HTR-8/SVneo (cell line): ENCODE data around the gene HOXA5.

Source experiments
- DNase-seq: peaks from one replicate; pipeline ENCODE4 v3.0.0; 2011; ENCODE audit warnings: low spot score, mixed read lengths; ENCODE audit not compliant: insufficient read length
- FAIRE-seq: peaks from 2 replicates; lab custom pipeline; 2011; peaks lifted over from hg19 to GRCh38; lab: Jason Lieb, UNC

The HOXA5 gene

DNA sequence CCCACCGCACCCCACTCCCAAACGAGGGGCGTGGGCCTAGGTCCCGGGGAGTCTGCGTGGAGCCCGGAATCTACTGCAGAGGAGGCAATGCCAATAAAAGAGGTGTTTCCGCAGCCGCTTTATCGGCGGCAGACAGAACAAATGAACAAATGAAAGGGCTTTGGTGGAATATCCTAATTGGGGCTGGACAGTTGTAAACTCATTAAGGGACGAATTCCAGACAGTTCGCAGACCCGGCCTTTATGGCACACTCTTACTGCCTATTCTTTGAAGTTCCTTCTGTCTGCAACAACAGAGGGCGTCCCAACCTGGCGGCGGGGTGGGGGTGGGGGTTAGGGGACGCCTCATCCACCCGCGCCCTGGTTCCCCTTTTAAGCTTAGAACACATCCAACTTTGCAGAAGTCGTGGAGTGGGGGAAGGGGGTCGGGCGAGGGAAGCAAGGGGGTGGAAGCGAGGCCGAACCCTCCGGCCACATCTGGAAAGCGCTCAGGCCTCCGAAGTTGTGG is 17.8 kb upstream of the HOXA5 start:
- DNase-seq (no peak), FAIRE-seq (no peak)

DNA sequence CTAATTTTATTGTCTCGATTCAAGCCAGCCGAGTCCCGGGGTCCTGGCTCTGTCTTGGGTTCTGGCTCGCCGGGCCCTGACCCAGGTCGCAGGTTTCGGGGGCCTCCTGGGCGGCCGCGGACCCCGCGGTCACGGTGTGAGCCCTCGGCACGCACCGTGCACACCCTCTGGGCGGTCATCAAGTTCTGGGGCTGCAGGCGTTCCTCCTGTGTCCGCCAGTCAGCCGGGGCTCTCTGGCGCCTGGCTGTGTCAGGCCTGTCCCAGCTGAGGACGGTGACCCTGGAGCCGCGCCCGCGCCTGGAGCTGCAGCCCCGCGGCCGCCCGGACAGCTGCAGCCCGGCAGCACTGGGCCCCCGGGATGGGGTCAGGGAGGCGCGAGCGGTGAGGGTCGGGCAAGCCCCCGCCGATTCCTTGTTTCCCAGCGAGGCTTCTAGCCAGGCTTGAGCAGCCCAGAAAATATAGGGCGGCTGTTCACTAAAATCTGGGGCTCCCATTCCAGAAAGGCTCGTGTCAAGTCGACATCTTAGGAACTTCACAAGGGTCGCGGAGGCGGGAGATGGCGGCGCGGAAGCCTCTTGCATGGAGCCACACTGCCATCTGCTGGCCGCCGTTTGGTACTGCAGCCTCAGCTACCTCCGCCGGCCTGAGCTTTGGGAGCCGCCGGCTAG is 17.2 kb upstream of the HOXA5 start:
- FAIRE-seq (peak; percentile 72), DNase-seq (peak; percentile 76)

DNA sequence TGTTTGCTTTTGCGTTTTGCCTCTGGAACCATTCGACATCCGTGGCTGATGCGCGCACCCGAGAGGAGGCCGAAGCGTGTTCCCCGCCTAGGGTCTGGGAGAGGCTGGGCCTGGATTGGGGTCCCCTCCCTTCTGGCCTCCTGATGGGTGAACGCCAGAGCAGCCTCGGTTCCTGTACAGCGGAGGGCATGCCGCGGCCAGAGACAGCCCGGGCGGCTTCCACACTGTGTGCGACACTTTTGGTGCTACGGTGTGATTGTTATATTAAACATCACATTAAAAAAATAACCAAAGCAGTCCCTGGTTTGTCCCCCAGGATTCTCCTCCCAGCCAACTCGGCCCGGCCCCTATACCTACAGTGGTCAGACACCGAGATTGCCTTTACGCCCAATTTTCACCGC is 16.7 kb upstream of the HOXA5 start:
- FAIRE-seq (no peak), DNase-seq (no peak)

DNA sequence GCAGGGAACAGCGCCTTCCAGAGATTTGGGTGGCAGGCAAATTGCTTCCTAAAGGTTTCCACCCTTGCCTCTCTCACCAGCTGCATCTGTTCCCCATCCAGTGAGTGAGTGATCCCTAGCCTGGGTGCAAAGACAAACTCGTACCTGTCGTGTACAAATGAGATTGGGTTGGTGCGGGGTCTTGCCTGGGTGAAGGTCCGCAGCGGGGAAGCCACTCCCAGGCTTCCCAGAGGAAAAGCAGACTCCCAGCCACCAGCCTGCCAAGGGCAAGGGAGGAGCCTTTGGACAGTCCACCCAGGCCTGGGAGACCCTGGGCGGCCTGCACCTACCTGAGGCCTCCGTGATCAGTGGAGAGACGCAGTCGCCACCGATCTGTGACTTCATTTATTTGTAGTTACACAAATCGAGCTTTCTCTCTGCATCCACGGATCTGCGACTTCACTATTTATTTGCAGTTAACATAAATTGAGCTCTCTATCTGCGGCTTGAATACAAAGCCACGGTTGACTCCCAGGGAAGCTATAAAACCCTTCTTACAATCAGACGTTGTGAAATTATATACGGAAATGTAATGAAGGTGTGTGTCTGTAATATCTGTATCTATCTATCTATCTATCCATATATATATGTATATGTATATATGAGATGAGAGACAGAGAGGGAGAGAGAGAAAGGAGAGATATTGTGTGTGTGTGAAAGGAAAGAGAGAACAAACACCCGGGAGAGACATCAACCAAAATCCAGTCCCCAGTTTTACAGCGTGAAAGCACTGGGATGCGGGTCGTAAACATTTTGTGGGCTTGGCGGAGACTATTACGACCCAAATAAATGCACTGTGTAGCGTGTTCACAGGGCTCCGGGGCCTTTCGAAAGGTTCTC is 16.0 kb upstream of the HOXA5 start:
- DNase-seq (no peak), FAIRE-seq (no peak)

DNA sequence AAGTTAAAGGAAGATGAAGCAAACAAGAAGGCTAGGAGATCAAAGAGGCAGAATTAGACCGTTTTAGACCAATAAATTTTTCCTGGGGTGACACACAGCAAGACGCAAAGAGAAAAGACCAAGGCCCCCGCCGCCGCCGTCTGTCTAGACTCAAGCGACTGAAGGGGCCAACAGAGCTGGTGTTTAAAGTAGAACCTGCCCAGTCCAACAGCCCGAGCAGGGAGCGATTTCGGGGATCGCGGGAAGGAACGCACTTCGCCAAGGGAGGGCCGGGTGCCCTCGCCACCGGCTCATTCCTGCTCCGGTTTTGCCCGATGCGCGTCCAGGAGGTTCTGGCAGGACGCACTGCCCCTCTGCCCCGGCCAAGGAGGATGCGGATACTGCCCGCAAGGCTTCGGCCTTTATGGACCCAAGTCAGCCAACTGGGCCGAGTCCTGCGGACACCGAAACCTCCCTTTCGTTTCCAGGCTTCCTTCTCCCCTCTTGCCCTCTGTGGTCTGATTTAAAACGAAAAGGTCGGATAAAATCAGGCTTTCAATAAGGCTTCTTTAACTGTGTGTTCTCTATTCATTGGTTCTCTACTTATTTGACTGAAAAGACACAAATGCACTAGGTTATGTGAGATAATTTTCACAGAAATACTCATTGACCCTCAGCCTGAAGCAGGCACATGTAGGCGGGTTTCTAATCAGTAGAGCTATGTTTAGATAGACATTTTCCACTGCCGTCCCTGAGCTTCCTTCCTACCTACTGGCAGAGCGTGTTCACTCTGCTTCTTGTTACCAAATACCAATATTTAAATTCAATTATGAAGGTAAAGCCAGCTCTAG is 15.2 kb upstream of the HOXA5 start:
- FAIRE-seq, result no peak

DNA sequence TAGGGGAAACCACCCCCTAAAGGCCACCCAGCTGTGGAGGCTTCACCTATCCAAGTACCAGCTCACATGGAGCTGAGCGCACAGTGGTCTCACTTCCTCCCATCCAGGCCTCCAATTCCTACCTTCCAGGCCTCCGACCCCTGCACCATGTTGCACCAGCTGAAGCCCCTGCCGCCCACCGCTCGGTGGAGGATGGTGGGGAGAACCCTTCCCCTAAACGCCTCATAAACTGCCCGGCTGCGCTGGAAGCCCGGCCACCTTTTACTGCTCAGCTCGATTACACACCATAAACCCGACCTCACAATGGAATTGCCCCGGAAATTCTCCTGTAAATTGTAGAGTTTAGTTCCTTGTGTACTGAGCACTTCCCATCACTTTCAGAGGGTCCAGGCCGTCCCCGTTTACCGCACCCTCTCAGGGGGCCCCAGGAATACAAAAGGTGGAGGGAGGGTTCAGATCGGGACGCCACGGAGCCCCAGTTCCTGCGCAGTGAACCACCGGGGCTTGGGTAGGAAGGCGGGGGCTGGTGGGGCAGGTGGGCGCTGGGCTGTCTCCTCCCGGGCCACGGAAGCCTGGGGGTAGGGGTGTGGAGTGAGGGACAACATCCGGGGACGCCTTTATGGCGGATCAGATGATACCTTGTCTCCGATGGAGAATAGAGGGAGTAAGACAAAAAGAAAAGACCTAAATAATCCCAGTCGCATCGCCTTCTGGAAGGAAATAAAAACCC is 14.4 kb upstream of the HOXA5 start:
- no peak for FAIRE-seq
- DNase-seq, result no peak

More for the DNA sequence above, 15.2 kb upstream of the HOXA5 start:
- no peak for DNase-seq

DNA sequence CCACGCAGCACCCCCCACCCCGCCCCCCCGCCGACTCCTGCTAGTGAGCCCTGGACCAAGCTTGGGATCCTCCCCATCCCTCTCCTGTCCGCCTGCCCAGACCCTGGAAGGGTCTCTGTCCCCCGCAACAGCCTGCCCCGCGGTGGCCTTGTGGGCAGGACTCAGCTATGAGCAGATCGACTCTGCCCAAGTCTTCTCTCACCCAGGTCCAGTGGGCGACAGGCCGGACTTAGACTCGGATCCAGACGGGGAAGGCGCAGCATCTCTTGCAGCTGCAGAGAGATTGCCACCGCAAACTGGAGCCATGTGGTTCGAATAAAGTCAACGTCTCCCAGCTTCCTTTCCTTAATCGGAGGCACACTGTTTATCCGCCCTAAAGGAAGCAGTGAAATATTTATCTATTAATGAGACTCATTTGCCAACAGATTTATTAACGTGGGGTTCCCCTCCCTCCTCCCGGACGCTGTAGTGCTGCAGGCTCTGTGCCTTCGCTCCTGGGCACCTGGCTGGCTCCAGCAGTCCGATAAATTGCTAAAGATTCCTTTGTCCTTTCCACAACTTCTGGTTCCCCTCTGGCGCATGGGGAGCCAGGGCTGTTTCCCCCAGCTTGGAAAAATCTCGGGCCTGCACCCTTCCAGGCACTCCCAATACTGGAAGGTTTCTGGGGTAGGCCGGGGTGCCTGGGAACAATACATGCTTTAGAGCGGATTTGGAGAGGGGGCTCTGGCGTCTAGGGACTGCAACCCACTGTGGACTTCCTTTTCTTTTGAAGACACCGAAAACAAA is 13.6 kb upstream of the HOXA5 start:
- FAIRE-seq (no peak), DNase-seq (no peak)

DNA sequence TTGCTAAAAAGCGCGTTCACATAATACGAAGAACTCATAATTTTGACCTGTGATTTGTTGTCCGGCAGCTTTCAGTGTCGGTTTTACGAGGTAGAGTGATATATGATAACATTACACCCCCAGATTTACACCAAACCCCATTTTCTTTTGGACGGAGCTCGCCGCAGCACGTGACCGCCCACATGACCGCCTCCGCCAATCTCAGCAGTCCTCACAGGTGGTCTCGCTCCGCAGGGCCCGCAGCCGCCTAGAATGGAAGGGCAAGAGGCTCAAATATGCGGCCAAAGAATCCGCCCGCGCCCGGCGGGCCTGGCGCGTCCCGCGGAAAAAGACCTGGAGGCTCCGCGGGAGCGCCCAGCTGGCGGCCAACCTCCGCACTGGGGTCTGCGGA is 13.0 kb upstream of the HOXA5 start, which contains the start of gene HOXA7:
Gene HOXA7 (minus strand): TSS at position 168 of the 391 bp plus-strand sequence. CDS start 130 bp downstream, at position 38.
- FAIRE-seq (no peak), DNase-seq (peak; percentile 81)

DNA sequence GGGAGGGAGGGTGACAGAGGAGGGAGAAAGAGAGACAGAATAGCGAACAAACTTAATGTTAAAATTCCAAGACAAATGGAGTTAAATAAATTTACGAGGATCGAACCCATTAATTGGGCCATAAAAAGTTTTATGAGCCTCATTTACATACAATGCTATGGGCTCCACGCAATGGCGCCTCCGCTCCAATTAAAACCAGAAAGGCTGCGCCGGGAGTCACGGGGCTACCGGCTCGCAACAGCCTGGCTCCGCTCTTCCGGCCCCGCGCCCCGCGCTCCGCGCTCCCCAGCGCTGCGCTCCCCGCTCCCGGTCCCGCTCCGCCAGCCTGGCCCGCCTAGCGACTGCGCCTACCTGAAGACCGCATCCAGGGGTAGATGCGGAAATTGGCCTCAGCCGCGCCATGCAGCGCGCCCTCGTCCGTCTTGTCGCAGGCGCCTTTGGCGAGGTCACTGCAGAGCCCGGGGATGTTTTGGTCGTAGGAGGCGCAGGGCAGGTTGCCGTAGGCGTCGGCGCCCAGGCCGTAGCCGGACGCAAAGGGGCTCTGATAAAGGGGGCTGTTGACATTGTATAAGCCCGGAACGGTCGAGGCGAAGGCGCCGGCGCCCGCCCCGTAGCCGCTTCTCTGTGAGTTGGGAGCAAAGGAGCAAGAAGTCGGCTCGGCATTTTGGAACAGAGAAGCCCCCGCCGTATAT is 12.5 kb upstream of the HOXA5 start:
- no peak for DNase-seq

DNA sequence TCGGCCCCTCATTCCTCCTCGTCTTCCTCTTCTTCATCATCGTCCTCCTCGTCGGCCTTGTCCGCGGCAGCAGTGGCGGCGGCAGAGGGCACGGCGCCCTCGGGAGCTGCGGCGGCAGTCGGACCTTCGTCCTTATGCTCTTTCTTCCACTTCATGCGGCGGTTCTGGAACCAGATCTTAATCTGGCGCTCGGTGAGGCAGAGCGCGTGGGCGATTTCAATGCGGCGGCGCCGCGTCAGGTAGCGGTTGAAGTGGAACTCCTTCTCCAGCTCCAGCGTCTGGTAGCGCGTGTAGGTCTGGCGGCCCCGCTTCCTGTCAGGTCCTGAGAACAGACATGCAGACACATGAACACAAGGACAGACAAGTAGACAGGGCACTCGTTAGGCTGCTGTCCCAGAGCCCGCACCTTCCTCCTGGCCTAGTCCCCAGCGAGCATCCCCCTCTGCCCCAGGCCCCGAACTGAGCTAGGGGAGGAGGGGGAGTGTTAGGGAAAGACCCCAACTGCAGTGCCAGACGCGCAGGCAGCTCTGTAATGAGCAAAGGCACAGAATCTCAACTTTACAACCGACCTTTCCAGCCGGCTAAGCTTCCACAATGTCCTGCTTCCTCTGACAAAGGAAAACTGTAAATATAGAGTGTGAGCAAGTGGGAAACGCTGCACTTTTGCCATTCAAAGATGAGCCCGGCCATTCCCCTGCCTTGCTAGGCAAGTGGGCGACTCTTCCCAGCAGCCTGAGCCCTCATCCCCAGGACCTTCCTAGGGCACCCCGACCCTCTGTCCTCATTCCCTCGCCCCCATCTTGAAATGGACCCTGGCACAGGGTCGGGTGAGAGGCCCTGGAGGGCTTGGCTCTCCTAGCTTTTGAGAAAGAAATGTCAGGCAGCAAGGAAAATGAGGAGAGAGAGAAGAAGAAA is 11.7 kb upstream of the HOXA5 start:
- no peak for DNase-seq
- FAIRE-seq, result no peak

More for the DNA sequence above, 12.5 kb upstream of the HOXA5 start:
- no peak for FAIRE-seq

DNA sequence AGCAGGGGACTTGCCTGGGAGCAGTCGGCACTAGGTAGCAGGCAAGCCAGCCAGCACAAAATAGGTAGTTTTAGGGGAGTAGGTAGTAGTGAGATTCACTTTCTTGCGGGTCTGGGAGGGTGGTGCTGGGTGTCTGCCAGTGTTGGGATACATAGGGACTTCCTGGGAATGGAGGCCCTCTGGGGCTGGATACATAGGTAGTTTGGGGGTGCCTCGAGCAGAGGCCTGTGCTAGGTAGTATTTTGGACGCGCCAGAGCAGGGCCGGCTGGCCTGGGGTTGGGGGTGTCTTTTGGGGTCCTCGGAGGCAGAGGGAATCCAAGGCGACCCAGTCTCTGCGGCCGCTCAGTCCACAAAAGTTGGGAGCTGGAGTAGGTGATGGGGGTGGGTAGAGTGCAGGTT is 10.9 kb upstream of the HOXA5 start:
- FAIRE-seq, result no peak

DNA sequence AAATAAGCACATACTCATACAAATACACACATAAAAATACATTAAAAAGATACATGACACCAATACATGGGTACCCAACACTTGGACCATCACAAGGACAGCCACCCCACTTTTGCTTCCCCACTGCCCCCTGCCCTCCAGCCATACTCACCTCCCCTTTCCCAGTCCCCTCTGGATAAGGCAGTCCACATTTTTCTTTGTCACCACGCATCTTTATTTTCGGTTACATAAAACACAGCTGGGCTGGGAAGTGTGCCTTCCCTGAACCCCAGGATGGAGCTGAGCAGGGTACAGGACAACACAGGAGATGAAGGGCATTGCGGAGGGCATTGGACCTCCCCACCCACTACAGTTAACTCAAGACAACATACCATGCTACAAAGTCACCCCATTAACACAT is 10.0 kb upstream of the HOXA5 start:
- no peak for DNase-seq

More for the DNA sequence above, 10.9 kb upstream of the HOXA5 start:
- DNase-seq, result no peak

DNA sequence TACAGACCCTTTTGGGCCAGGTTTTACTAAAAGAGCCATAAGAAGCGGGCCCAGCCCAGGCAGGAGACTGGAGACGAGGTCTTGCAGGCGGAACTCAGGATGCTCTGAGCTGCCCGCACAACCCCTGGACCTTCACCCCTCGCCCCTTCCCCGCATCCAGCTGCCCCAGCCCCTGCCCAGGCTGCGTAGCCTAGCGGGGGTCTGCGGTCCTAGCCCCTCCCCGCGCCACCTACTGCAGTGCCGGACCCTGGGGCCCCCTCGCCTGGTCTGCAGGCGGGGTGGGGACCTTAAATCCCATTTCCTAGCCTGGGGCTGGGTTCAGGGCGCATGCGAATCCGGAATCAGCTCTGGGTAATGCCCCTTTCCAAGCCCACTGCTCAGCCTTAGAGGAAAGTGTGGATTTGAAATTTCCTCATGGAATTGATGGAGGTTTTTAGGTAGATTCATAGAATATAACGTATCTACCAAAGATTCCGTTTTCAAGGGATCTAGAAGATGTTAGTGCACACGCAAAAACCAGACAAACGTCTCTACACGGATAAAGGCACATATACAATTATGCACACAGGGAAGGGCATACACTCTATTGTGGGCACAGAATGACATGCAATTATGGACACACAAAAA is 9.4 kb upstream of the HOXA5 start:
- no peak for DNase-seq
- no peak for FAIRE-seq

More for the DNA sequence above, 10.0 kb upstream of the HOXA5 start:
- FAIRE-seq, result no peak

DNA sequence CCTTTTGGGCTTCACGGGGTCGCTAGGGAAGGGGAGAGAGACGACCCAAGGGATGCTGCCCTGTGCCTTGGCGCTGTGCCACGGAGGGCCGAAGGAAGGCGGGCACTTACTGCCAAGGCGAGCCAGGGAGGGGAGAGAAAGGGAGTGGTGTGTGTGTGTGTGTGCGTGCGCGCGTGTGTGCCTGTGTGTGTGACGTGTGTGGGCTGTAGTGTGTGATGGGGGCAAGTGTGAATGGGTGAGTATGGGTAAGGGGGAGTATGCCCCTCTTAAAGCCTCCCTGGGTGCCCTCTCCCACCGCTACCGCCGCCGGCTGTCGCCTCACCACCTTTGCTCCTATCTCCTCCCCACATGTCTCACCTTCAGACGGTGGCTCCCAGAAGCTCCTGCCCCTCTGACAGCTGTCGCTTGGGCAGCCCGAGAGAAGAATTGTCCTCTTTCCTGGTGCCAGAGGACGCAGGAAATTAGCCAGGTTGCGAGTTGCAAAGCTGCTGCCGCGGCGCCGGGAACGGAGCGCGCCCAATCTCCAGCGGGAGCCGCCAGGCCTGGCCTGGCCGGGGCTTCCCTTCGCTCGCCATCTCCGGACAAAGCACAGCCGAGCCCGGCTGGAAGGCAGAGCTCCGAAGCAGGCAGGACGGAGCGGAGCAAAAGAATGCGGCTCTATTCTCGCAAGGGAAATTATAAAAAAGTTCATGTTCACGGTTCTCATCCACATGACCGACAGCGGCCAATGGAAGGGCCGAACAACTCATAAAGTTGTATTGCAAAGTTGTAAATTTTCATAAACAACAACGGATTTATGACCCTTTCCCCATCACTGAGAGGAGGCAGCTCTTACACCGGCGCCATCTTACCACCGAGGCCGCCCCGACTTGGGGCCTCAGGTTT is 8.7 kb upstream of the HOXA5 start, which contains the start of gene HOXA3:
Gene HOXA3 (minus strand): TSS at position 653 of the 885 bp plus-strand sequence. CDS start 41,943 bp downstream, outside the sequence.
- FAIRE-seq (peak; percentile 92), DNase-seq (peak; percentile 71)

DNA sequence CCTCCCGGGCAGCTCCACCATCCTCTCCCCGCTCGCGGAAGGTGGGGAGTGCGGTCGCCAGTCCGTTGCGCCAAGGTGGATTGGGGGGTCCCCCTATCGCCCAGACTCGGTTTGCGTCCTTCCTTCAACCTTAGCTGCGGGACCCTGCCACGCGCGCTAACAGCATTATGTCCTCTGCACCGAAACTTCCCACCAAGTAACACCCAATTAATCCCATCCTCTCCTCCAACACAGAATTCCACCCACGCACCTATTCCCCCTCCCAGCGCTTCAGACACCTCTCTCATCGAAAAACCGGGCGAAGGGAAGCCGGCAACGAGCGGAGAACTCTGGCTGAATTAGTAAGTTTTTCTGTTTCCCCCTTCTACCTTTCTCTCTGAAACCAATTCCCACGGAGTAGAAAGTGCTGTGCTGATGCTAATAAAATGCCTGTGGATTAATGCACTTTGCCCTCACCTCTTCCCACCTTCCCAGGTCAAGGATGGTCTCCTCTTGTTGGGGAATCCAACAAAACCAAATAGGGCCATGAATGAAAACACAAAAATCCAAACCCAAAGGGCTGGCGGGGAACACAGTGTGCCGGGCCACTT is 8.0 kb upstream of the HOXA5 start:
- FAIRE-seq (no peak), DNase-seq (no peak)
